Gastroesophageal sphincter (tissue), 4 donors: Measurements from ENCODE around the gene PRRG1. TPM values are rescaled to one million over a fixed set of nuclear protein-coding genes. Genes with fewer than 3 reads are reported as not detected.

Experiments used
- ATAC-seq: fragments of 150-250 bp; one replicate; pipeline ENCODE4 v1.9.1; 2016; ENCODE audit warnings: mild to moderate bottlenecking, moderate library complexity
- H3K27ac ChIP-seq, 4 donors: fragments of 200-600 bp; sonication (generic) in 3 of 4; 1 replicate in 3 of 4; 2 replicates in 1 of 4; pipeline ENCODE4 v1.5.1; 2016 to 2019
- H3K27me3 ChIP-seq: fragments of 200-600 bp; sonication (generic); one replicate; pipeline ENCODE4 v1.5.1; 2019
- H3K36me3 ChIP-seq, 2 donors: fragments of 200-600 bp; sonication (generic); one replicate each; pipeline ENCODE4 v1.5.1; 2019; ENCODE audit warnings: control low read depth in 1 of 2
- H3K4me1 ChIP-seq, 3 donors: fragments of 200-600 bp; sonication (generic); 1 replicate in 2 of 3; 2 replicates in 1 of 3; pipeline ENCODE4 v1.5.1; 2016 to 2019; ENCODE audit warnings: control low read depth in 2 of 3
- H3K4me3 ChIP-seq, 2 donors: fragments of 200-600 bp; sonication (generic); one replicate each; pipeline ENCODE4 v1.5.1; 2019; ENCODE audit warnings: mild to moderate bottlenecking in 1 of 2, moderate library complexity in 1 of 2
- H3K9me3 ChIP-seq, 3 donors: fragments of 200-600 bp; sonication (generic); one replicate each; pipeline ENCODE4 v1.5.1; 2017 to 2019; ENCODE audit warnings: control low read depth in 2 of 3
- EP300 ChIP-seq: sonication (generic); formaldehyde crosslinking; IDR thresholded peaks from one replicate; pipeline ENCODE4 v1.6.1; 2017; ENCODE audit warnings: antibody characterized with exemption, mild to moderate bottlenecking
- POLR2A ChIP-seq, 2 donors: fragments of 450-650 bp; IDR thresholded peaks; one replicate each; pipeline ENCODE4 v1.6.1; 2017; ENCODE audit warnings: antibody characterized with exemption in 2 of 2, mild to moderate bottlenecking in 2 of 2, moderate library complexity in 1 of 2
- POLR2AphosphoS5 ChIP-seq: sonication (generic); formaldehyde crosslinking; IDR thresholded peaks from one replicate; pipeline ENCODE4 v1.6.1; 2017; ENCODE audit warnings: antibody characterized with exemption
- WGBS, 2 donors: methylation state at CpG; one replicate each; pipeline ENCODE4 v1.1.5; 2018; ENCODE audit warnings: low coverage in 1 of 2; 5-methylcytosine and 5-hydroxymethylcytosine counted together
- total RNA-seq, 4 donors: library from RNA; depleted of rRNA; stranded (reverse); fragments of >200 nt; gene quantifications; one replicate each; pipeline ENCODE4 v1.1.0, GENCODE V29; 2016
- TF ChIP-seq, protein P1 (sequence below), 4 experiments: fragments of 200-600 bp in 2 of 4; fragments of 450-650 bp in 2 of 4; sonication (generic) in 1 of 4; IDR thresholded peaks; one replicate each; pipeline ENCODE4 v1.5.1; 2017 to 2019; ENCODE audit warnings: antibody characterized with exemption in 4 of 4, mild to moderate bottlenecking in 2 of 4, moderate library complexity in 2 of 4

PRRG1 gene
- total RNA-seq, 4 donors from 2014 or later, result 5.3 to 13.9 (median 7.0) TPM

- no peak for ATAC-seq
- no peak overlapping the region for H3K27ac ChIP-seq
- H3K4me3 ChIP-seq, result no peak overlapping the region
- H3K27me3 ChIP-seq, result no peaks in the 10 kb centered on the region
- WGBS, 2 donors, result 72 to 96% methylated on average over 3 of the region's 3 CpGs
- H3K4me1 ChIP-seq, result no peaks in the 10 kb centered on the region
- no peak for TF ChIP-seq POLR2A (IDR thresholded peaks at IDR 0.05)
- H3K36me3 ChIP-seq, result no peaks in the 10 kb centered on the region
- H3K9me3 ChIP-seq, result no peaks in the 10 kb centered on the region
Observed at GRCh38 chrX:37357436-37357835, 8.3 kb downstream of the PRRG1 start.

GRCh38 chrX:37361596-37361995 lies 12.4 kb downstream of the PRRG1 start:
- Histone ChIP-seq H3K4me1 (no peaks in the 10 kb centered on the region), H3K9me3 (no peaks in the 10 kb centered on the region), H3K27ac (no peak overlapping the region), H3K4me3 (no peak overlapping the region), H3K36me3 (no peaks in the 10 kb centered on the region), H3K27me3 (no peaks in the 10 kb centered on the region)
- ATAC-seq, result no peak
- WGBS, 2 donors, result 63 to 65% methylated on average over 2 of the region's 2 CpGs
- TF ChIP-seq, protein P1, sequence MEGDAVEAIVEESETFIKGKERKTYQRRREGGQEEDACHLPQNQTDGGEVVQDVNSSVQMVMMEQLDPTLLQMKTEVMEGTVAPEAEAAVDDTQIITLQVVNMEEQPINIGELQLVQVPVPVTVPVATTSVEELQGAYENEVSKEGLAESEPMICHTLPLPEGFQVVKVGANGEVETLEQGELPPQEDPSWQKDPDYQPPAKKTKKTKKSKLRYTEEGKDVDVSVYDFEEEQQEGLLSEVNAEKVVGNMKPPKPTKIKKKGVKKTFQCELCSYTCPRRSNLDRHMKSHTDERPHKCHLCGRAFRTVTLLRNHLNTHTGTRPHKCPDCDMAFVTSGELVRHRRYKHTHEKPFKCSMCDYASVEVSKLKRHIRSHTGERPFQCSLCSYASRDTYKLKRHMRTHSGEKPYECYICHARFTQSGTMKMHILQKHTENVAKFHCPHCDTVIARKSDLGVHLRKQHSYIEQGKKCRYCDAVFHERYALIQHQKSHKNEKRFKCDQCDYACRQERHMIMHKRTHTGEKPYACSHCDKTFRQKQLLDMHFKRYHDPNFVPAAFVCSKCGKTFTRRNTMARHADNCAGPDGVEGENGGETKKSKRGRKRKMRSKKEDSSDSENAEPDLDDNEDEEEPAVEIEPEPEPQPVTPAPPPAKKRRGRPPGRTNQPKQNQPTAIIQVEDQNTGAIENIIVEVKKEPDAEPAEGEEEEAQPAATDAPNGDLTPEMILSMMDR (IDR thresholded peaks at IDR 0.05), result no peak
- TF ChIP-seq POLR2AphosphoS5, result no peak
- no peak for TF ChIP-seq EP300
- no peak for TF ChIP-seq POLR2A (IDR thresholded peaks at IDR 0.05)

DNA sequence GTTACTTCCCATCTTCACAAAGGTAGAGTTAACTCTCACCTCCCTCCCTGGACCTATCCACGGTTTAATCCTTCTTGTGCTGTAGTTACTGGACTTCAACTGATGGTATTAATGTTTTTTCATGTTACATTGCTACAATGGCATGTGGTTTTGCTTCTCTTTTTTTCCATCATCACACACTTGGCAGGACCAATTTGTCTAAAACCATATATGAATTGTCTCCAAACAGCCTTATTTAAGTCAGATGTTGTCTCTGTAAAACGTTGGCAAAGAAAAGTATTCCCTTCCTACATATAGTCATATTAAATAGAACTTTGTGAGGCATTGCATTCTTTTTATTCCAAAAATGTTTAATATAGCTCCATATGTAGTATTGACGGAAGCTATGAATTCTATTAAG lies 15.5 kb downstream of the PRRG1 start:
- Histone ChIP-seq H3K27me3 (no peaks in the 10 kb centered on the region), H3K9me3 (no peaks in the 10 kb centered on the region), H3K4me1 (no peaks in the 10 kb centered on the region), H3K27ac (no peak overlapping the region), H3K4me3 (no peak overlapping the region), H3K36me3 (no peaks in the 10 kb centered on the region)
- ATAC-seq, result no peak
- TF ChIP-seq POLR2AphosphoS5 (no peak), EP300 (no peak), POLR2A (IDR thresholded peaks at IDR 0.05) (no peak)
- TF ChIP-seq, protein P1 (IDR thresholded peaks at IDR 0.05), result no peak
- 50 to 75% methylated on average over 1 to 3 of the region's 3 CpGs for WGBS, 2 donors

DNA sequence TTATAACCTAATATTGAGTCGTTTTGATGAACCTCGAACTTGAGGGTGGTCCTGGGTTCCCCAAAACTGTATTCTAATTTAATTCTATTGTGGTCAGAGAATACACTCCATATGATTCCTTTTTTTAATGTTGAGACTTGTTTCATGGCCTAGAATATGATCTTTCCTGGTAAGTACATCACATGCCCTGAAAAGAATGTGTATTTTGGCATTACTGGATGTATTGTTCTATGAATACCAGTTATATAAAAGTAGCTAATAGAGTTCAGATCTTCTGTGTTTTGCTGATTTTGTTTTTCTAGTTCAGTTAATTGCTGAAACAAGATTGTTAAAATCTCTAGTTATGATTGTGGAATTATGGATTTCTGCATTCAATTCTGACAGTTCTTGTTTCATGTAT lies 18.8 kb downstream of the PRRG1 start:
- no peak overlapping the region for H3K4me3 ChIP-seq
- 53 to 88% methylated on average over 2 of the region's 2 CpGs for WGBS, 2 donors
- no peaks in the 10 kb centered on the region for H3K27me3 ChIP-seq
- no peaks in the 10 kb centered on the region for H3K4me1 ChIP-seq
- TF ChIP-seq EP300, result no peak
- no peak for TF ChIP-seq POLR2AphosphoS5
- TF ChIP-seq, protein P1 (IDR thresholded peaks at IDR 0.05), result no peak
- TF ChIP-seq POLR2A (IDR thresholded peaks at IDR 0.05), result no peak
- no peak overlapping the region for H3K27ac ChIP-seq
- no peaks in the 10 kb centered on the region for H3K36me3 ChIP-seq
- no peak for ATAC-seq
- no peaks in the 10 kb centered on the region for H3K9me3 ChIP-seq

GRCh38 chrX:37370499-37371141 lies 21.5 kb downstream of the PRRG1 start:
- Histone ChIP-seq H3K36me3 (no peaks in the 10 kb centered on the region), H3K4me1 (no peaks in the 10 kb centered on the region), H3K9me3 (no peaks in the 10 kb centered on the region), H3K27ac (no peak overlapping the region), H3K27me3 (no peaks in the 10 kb centered on the region), H3K4me3 (no peak overlapping the region)
- no CpG with 5 or more reads among the region's 4 CpGs for WGBS, 2 donors
- TF ChIP-seq, protein P1 (IDR thresholded peaks at IDR 0.05), result no peak
- TF ChIP-seq POLR2A (IDR thresholded peaks at IDR 0.05) (no peak), POLR2AphosphoS5 (no peak), EP300 (no peak)
- no peak for ATAC-seq
